HepG2 (cell line): Measurements from ENCODE around the gene KIF9. TPM values are rescaled to one million over a fixed set of nuclear protein-coding genes. Genes with fewer than 3 reads are reported as not detected.

Experiments used
- ATAC-seq: fragments of 200-7000 bp; cut with Tn5 transposase; 3 replicates; pipeline ENCODE4 v1.9.1; 2020; ENCODE audit warnings: mild to moderate bottlenecking, moderate library complexity
- BruUV-seq: library from RNA; stranded (reverse); fragments of 400-500 nt; replicated peaks from 2 replicates; lab custom pipeline; 2021; lab: Mats Ljungman, UMichigan
- CTCF ChIA-PET: fragments of 300-600 bp; formaldehyde crosslinking; extraction: SDS; loops from one replicate; lab custom pipeline; 2021; ENCODE audit warnings: low total read pairs, inconsistent platforms, low intra/inter-chr PET ratio; lab: Yijun Ruan, JAX
- POLR2A ChIA-PET: fragments of 350-600 bp; sonication (Branson Sonifier 250); formaldehyde crosslinking; loops from one replicate; lab custom pipeline; 2020; ENCODE audit warnings: antibody characterized with exemption, inconsistent platforms; lab: Yijun Ruan, JAX
- DNase-seq: peaks from one replicate; pipeline ENCODE4 v3.0.0-alpha.2; 2015; ENCODE audit warnings: low spot score
- FAIRE-seq: peaks from 3 replicates; lab custom pipeline; 2011; peaks lifted over from hg19 to GRCh38; lab: Jason Lieb, UNC
- H2AFZ ChIP-seq: one replicate; pipeline ENCODE4 v1.6.1; 2011; ENCODE audit warnings: low read length, inconsistent platforms
- H3K27ac ChIP-seq: fragments of 300-600 bp; 3 replicates; pipeline ENCODE4 v1.8.0; 2011; ENCODE audit warnings: mixed run types, mild to moderate bottlenecking, mixed read lengths, low read length, inconsistent platforms; ENCODE audit not compliant: insufficient read depth; ENCODE audit errors: extremely low read length
- H3K27me3 ChIP-seq, 2 experiments: fragments of 200-600 bp in 1 of 2; 2 replicates in 1 of 2; 3 replicates in 1 of 2; pipeline versions ENCODE4 v1.6.0 to v1.8.0; 2011; ENCODE audit warnings: low read length in 2 of 2, mild to moderate bottlenecking in 2 of 2, moderate library complexity in 2 of 2, inconsistent platforms in 1 of 2; ENCODE audit not compliant: insufficient read depth in 2 of 2, control insufficient read depth in 1 of 2
- H3K36me3 ChIP-seq, 2 experiments: fragments of 200-600 bp in 1 of 2; replicated peaks in 1 of 2; 2 replicates in 1 of 2; 3 replicates in 1 of 2; pipeline versions ENCODE4 v1.5.1 to v1.8.0; 2011; ENCODE audit warnings: low read length in 2 of 2, inconsistent platforms in 1 of 2; ENCODE audit not compliant: insufficient read depth in 2 of 2, control insufficient read depth in 1 of 2
- H3K4me1 ChIP-seq: 2 replicates; pipeline ENCODE4 v1.5.1; 2012; ENCODE audit warnings: low read length, inconsistent platforms; ENCODE audit not compliant: insufficient read depth
- H3K4me2 ChIP-seq: 2 replicates; pipeline ENCODE4 v1.6.0; 2011; ENCODE audit warnings: low read depth, low read length, inconsistent platforms
- H3K4me3 ChIP-seq, 3 experiments: fragments of 200-600 bp in 1 of 3; sonication (generic), shearing (Covaris generic) in 1 of 3; replicated peaks in 1 of 3; 2 replicates each; pipeline ENCODE4 v1.5.1; 2011 to 2016; ENCODE audit warnings: low read length in 3 of 3, inconsistent platforms in 2 of 3, low read depth in 2 of 3, mild to moderate bottlenecking in 2 of 3, control low read depth in 1 of 3, mixed read lengths in 1 of 3; ENCODE audit not compliant: insufficient read depth in 1 of 3
- H3K79me2 ChIP-seq: one replicate; pipeline ENCODE4 v1.6.1; 2011; ENCODE audit warnings: low read length, inconsistent platforms; ENCODE audit not compliant: insufficient read depth
- H3K9ac ChIP-seq: 2 replicates; pipeline ENCODE4 v1.6.0; 2011; ENCODE audit warnings: mild to moderate bottlenecking, low read depth, low read length, inconsistent platforms; ENCODE audit not compliant: insufficient read depth
- H3K9me3 ChIP-seq: 2 replicates; pipeline ENCODE4 v1.5.1; 2012; ENCODE audit warnings: mild to moderate bottlenecking, low read length
- H4K20me1 ChIP-seq: 2 replicates; pipeline ENCODE4 v1.6.0; 2011; ENCODE audit warnings: inconsistent platforms, mild to moderate bottlenecking, low read length, moderate library complexity; ENCODE audit not compliant: insufficient read depth
- ARID5B ChIP-seq: IDR thresholded peaks from 2 replicates; pipeline ENCODE4 v1.4.0; 2020; ENCODE audit warnings: mild to moderate bottlenecking, missing genetic modification reagents
- CBX1 ChIP-seq: IDR thresholded peaks from one replicate; pipeline ENCODE4 v1.6.1; 2016; ENCODE audit warnings: antibody characterized with exemption, low read depth
- FOSL2 ChIP-seq: sonication (generic); formaldehyde crosslinking; IDR thresholded peaks from 2 replicates; pipeline ENCODE4 v1.4.0; 2020; ENCODE audit warnings: missing genetic modification reagents
- MTF2 ChIP-seq: sonication (generic); formaldehyde crosslinking; IDR thresholded peaks from 2 replicates; pipeline ENCODE4 v1.5.0; 2020; ENCODE audit warnings: missing genetic modification reagents, borderline replicate concordance
- PAX8 ChIP-seq: sonication (generic); formaldehyde crosslinking; IDR thresholded peaks from 2 replicates; pipeline ENCODE4 v1.8.0; 2022; ENCODE audit warnings: mild to moderate bottlenecking, missing genetic modification reagents, borderline replicate concordance
- PCBP1 ChIP-seq: fragments of 200-400 bp; formaldehyde crosslinking; IDR thresholded peaks from 2 replicates; pipeline ENCODE4 v1.6.1; 2017; ENCODE audit warnings: mild to moderate bottlenecking, low read depth, low read length, borderline replicate concordance
- PRPF4 ChIP-seq: fragments of 200-400 bp; formaldehyde crosslinking; IDR thresholded peaks from 2 replicates; pipeline ENCODE4 v1.6.1; 2016; ENCODE audit warnings: low read length, low read depth; ENCODE audit not compliant: poor library complexity, severe bottlenecking
- RCOR2 ChIP-seq: IDR thresholded peaks from 2 replicates; pipeline ENCODE4 v1.6.1; 2016; ENCODE audit warnings: missing biosample characterization, missing genetic modification reagents
- SNAI1 ChIP-seq: sonication (generic); formaldehyde crosslinking; IDR thresholded peaks from 2 replicates; pipeline ENCODE4 v1.5.0; 2020; ENCODE audit warnings: mild to moderate bottlenecking, missing genetic modification reagents, borderline replicate concordance
- SUZ12 ChIP-seq: fragments of 150-350 bp; IDR thresholded peaks from 2 replicates; pipeline ENCODE4 v1.6.1; 2014; ENCODE audit warnings: low read depth, low read length
- XBP1 ChIP-seq: sonication (generic); formaldehyde crosslinking; IDR thresholded peaks from 2 replicates; pipeline ENCODE4 v1.5.0; 2020; ENCODE audit warnings: missing genetic modification reagents
- ZFP37 ChIP-seq: sonication (generic); formaldehyde crosslinking; IDR thresholded peaks from 2 replicates; pipeline ENCODE4 v1.4.0; 2020; ENCODE audit warnings: missing genetic modification reagents, borderline replicate concordance
- ZNF7 ChIP-seq: IDR thresholded peaks from 2 replicates; pipeline ENCODE4 v1.6.1; 2016; ENCODE audit warnings: missing biosample characterization, missing genetic modification reagents
- ZNF839 ChIP-seq: sonication (generic); formaldehyde crosslinking; IDR thresholded peaks from 2 replicates; pipeline ENCODE4 v1.4.0; 2020; ENCODE audit warnings: missing genetic modification reagents, mild to moderate bottlenecking, borderline replicate concordance
- WGBS: methylation state at CpG from one replicate; pipeline ENCODE4 v1.1.6; 2017; ENCODE audit warnings: low lambda C conversion rate; 5-methylcytosine and 5-hydroxymethylcytosine counted together
- in situ Hi-C: cut with HindIII; loops from 2 replicates; pipeline ENCODE4 v1.10.0; 2017; ENCODE audit warnings: low pct_unique_long_range_greater_than_20kb; ENCODE audit not compliant: extremely low pct_ligation_motif_present
- intact Hi-C: fragments of 100-400 bp; cut with micrococcal nuclease; formaldehyde crosslinking; loops from one replicate; pipeline ENCODE4 v1.10.0; 2022; ENCODE audit not compliant: unreplicated experiment
- polyA plus RNA-seq, 8 experiments: library from polyadenylated mRNA; depleted of rRNA in 3 of 8; stranded (reverse) in 7 of 8; unstranded in 1 of 8; fragments of >200 nt; fragmentation: Illumina TruSeq in 4 of 8; extraction: Trizol in 4 of 8; gene quantifications; 2 replicates each; pipeline versions ENCODE4 v1.2.1 to v1.2.3, GENCODE V29; 2011 to 2016; ENCODE audit warnings: low read depth in 4 of 8, missing spikeins in 1 of 8, mixed read lengths in 1 of 8; ENCODE audit not compliant: insufficient read depth in 1 of 8
- total RNA-seq, 5 experiments: library from RNA; depleted of rRNA; stranded (reverse); fragments of >200 nt; fragmentation: Illumina TruSeq; extraction: Trizol; gene quantifications; 2 replicates each; pipeline ENCODE4 v1.2.3, GENCODE V29; 2016; ENCODE audit warnings: low read depth in 1 of 5
- TF ChIP-seq, protein P1 (sequence below): sonication (generic); formaldehyde crosslinking; IDR thresholded peaks from 2 replicates; pipeline ENCODE4 v1.4.0; 2020; ENCODE audit warnings: mild to moderate bottlenecking, low read depth, missing genetic modification reagents
- TF ChIP-seq, protein P2 (sequence below): sonication (generic); IDR thresholded peaks from 2 replicates; pipeline ENCODE4 v1.6.1; 2016; ENCODE audit warnings: low read depth, borderline replicate concordance
- TF ChIP-seq, protein P3 (sequence below): sonication (generic); formaldehyde crosslinking; IDR thresholded peaks from 2 replicates; pipeline ENCODE4 v1.4.0; 2020; ENCODE audit warnings: missing genetic modification reagents

Gene KIF9
- total and polyA plus RNA-seq, 2 of the 13 experiments (the other 11 are each of a cell fraction or from before 2014, with no cell fraction given): 5.1 to 16.9 TPM

DNA sequence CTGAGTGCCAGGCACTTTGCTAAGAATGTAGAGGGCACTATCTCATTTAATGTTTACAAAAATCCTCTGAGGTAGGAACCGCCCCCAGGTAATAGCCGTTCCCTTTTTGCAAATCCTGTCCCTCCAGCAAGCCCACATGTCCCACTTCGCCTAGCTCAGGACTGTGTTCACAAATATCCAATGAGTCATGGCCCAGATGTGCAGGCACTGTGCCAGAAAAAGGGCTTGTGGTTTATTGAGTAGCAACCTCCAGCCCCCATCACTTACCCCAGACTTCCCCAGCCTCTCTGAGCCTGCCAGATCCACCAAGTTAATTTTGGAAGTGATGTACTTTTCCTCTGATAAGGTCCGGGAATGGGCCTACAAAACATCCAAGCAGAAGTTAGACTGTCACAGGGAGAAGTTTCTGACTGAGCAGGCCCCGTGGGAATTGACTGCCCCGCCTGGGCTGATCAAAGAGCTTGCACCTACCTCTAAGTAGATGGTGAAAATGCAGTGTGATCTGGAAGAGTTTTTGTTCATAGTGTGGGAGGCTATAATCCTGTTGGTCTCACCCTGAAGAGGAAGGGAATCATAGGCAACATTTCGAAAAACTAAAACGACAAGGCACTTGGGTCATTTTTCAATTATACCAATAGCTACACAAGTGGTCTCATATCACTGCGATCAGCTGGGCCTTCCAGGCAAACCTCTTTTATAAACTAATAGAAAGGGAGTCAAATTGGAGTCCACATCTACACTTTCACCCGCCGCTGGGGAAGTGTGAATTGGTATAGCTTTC is 15.7 kb downstream of the KIF9 start:
- H3K27me3 ChIP-seq: no peaks in the 10 kb centered on the region
- no peaks in the 10 kb centered on the region for H4K20me1 ChIP-seq
- ChIA-PET POLR2A (no interaction called here), CTCF (no interaction called here)
- in situ Hi-C loops (no loop called here), intact Hi-C loops (no loop called here)
- H3K9ac ChIP-seq: no peak overlapping the region
- H3K36me3 ChIP-seq: no peaks in the 10 kb centered on the region
- H3K27ac ChIP-seq: no peak overlapping the region
- H3K9me3 ChIP-seq: no peaks in the 10 kb centered on the region
- no peak overlapping the region for H2AFZ ChIP-seq
- FAIRE-seq (no peak), ATAC-seq (peak; percentile 74), DNase-seq (peak; percentile 80)
- no peak overlapping the region for H3K4me2 ChIP-seq
- no peaks in the 10 kb centered on the region for H3K79me2 ChIP-seq
- peaks cover 15% of the 10 kb centered on the region for H3K4me1 ChIP-seq
- H3K4me3 ChIP-seq: no peak overlapping the region
- WGBS: 57% methylated on average over 11 of the region's 11 CpGs
- BruUV-seq: no TSS peak
- TF ChIP-seq SNAI1 (CRISPR knock-in tag): no peak
- TF ChIP-seq CBX1: no peak
- no peak for TF ChIP-seq ZNF7
- no peak for TF ChIP-seq PAX8 (CRISPR knock-in tag)
- no peak for TF ChIP-seq RCOR2 (CRISPR knock-in tag)
- no peak for TF ChIP-seq PRPF4
- TF ChIP-seq, protein P1, sequence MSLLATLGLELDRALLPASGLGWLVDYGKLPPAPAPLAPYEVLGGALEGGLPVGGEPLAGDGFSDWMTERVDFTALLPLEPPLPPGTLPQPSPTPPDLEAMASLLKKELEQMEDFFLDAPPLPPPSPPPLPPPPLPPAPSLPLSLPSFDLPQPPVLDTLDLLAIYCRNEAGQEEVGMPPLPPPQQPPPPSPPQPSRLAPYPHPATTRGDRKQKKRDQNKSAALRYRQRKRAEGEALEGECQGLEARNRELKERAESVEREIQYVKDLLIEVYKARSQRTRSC (CRISPR knock-in tag): no peak
- no peak for TF ChIP-seq MTF2 (CRISPR knock-in tag)
- peak; percentile 91 for TF ChIP-seq FOSL2 (CRISPR knock-in tag)
- TF ChIP-seq XBP1: no peak
- TF ChIP-seq ARID5B (CRISPR knock-in tag): 0 out of 2 replicates have a peak, but pooled peaks have one; percentile 16
- no peak for TF ChIP-seq SUZ12
- no peak for TF ChIP-seq ZNF839 (CRISPR knock-in tag)
- TF ChIP-seq, protein P2, sequence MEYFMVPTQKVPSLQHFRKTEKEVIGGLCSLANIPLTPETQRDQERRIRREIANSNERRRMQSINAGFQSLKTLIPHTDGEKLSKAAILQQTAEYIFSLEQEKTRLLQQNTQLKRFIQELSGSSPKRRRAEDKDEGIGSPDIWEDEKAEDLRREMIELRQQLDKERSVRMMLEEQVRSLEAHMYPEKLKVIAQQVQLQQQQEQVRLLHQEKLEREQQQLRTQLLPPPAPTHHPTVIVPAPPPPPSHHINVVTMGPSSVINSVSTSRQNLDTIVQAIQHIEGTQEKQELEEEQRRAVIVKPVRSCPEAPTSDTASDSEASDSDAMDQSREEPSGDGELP: peak; percentile 49; the same call in 1 of the 2 replicates
- TF ChIP-seq PCBP1: no peak
- no peak for TF ChIP-seq ZFP37
- TF ChIP-seq, protein P3, sequence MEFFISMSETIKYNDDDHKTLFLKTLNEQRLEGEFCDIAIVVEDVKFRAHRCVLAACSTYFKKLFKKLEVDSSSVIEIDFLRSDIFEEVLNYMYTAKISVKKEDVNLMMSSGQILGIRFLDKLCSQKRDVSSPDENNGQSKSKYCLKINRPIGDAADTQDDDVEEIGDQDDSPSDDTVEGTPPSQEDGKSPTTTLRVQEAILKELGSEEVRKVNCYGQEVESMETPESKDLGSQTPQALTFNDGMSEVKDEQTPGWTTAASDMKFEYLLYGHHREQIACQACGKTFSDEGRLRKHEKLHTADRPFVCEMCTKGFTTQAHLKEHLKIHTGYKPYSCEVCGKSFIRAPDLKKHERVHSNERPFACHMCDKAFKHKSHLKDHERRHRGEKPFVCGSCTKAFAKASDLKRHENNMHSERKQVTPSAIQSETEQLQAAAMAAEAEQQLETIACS (CRISPR knock-in tag): no peak
